Inflammatory macrophage treated with lipopolysaccharide for 4 hours (primary cell): ENCODE results near the gene STAB1.
"Not testable (repeated sequence)": the region's sequence is repeated elsewhere in the genome, so short reads cannot be mapped to it uniquely, and the experiment has no call there.

Source experiments
- DNase-seq: peaks from one replicate; pipeline ENCODE4 v3.0.0-alpha.2; 2020

Gene STAB1

DNA sequence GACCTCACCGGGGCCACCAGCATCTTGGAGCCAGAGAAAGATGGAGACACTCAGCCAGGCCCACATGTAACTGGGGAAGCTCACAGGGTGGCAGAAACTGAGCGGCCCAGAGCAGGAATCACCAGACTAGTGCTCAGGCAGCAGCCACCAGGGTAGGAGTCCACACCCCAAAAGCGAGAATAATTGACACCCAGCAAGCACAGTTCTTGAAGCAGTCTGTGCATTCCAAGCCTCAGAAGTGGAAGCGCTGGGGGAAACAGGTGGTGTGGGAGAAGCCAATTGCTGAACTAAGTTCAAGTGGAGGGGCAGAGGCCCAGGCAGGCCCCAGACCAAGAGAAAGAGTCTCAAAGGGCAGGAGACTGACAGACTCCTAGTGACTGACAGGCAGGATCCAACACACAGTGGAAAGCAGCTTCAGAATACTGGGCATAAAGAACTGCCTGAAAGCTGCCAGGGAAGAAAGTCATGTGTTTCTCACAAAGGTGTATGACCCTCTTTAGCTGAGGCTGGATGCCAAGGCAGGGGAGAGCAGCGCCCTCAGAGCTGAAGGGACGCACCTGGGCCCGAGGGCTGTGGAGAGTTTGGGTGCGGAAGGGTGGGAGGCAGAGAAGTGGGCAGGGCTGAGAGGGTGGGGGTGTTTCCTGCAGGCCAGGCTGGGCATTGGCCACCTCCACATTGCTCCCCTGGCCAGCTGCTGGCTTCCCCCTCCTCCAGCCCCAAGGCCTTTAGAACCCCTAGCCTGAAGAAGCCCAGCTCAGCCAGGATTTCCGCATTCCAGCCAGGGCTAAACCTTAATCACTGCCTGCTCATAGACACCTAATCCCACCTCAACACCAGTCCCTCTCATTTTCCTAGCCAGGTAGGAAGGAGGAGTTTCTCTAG, 30.8 kb downstream of the STAB1 start:
- DNase-seq = no peak

DNA sequence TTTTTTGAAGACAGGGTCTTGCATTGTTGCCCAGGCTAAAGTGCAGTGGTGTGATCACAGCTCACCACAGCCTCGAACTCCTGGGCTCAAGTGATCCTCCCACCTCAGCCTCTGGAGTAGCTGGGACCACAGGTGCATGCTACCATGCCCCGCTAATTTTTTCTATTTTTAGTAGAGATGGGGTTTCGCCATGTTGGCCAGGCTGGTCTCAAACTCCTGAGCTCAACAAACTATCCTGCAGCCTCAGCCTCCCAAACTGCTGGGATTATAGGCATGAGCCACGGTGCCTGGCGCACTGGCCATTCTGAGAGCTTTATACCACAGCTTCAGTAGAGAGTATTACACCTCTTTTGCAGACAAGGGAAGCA, 31.5 kb downstream of the STAB1 start:
- not testable (repeated sequence) for DNase-seq

DNA sequence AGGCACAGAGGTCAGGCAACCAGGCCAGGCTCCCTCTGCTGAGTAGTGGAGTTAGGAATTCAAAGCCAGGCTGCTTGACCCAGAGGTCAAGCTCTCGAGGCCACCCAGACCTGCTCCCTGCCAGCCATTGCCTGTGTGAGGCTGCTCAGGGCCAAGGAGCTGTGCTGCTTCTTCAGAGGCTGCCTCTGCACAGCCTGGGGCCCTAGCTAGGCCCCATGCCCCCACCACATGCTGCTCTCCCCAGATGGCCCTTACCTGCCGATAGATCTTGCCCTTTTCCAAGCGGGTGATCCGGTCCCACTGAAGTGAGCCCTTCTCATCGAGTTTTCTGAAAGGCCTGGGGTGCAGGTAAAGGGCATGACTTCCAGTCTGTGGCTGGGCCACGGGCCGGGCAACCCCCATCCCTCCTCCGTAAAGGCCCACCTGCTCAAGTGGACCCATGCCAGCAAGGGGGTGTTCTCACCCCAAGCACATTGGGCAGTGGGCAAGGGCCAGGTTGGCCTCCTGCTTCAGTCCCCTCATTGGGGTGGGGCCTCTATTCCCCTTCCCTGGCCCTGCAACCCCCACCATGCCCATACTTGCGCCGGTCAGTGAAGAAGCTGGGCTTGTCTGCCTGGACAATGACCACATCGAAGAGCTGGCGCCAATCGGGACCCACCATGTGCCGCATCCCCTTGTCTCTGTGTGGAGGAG, 32.0 kb downstream of the STAB1 start:
- no peak for DNase-seq

DNA sequence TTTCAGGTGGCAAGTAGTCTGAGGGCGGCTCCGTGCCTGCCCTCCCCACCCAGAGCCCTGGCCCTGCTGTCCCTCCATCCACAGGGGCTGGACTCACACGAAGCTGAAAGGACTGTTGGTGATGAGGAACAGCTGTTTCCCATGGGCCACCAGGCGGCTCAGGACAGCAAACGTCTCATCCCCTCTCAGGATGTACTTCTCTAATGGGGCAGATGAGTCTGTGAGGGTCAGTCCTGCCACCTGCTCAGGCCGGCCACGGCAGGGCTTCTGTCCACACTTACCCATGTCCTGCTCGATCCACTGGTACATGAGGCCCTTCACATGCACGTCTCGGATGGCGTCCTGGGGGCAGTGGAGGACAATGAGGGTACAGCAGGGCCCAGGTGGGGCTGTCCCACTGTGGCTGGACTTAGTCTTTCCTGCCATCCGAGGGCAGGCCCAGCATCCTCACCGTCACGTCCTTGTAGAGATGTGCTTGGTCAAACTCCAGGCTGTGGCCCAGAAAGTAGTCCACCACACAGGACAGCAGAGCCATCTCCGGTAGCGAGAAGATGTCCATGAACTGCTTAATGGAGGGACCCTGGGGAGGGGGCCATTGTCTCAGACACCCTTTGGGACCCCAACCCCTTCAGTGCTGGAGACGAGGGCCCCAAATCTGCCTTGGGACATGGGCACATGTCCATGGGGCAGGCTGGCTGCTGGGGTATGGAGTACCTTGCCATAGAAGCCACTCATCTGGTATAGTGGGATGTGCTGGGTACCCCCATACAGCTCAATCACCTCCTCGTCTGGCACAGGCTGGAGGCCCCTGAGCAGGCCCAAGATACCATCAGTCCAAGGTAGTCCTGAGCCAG, 32.8 kb downstream of the STAB1 start:
- no peak for DNase-seq

DNA sequence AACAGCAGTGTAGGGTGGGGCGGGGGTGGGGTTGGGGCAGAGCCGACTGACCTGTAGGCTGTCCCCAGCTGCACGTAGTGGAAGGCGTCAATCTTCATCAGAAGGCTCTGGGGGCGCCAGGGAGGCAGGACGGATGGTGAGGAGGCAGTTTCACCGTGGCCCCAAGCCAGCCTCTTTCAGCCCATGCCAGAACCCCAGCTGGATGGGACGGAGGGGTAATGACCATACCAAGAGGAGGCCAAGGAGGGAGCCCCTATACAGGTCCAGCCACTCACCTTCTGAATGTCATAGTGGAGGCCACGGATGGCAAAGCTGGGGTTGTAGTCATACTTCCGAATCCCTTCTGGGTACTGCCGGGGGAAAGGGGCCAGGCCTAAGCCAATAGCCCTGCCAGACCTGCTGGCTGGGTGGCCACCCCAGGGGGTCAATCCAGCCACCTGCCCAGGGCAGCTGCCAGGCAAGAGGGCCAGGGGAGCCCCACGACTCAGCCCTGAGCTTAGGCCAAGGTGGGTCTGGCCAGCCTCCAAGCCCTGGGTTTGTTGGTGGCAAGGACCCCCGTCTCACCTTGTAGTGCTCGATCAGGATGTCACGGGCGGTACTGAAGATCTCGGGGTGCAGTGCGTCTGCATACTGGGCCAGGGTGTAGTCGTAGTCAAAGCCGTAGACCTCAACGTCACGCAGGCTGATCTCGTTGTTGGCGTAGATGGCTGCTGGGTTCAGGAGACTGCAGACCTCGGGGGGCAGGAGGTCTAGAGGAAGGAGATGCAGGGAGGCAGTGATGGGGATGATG, 33.6 kb downstream of the STAB1 start:
- DNase-seq = no peak

DNA sequence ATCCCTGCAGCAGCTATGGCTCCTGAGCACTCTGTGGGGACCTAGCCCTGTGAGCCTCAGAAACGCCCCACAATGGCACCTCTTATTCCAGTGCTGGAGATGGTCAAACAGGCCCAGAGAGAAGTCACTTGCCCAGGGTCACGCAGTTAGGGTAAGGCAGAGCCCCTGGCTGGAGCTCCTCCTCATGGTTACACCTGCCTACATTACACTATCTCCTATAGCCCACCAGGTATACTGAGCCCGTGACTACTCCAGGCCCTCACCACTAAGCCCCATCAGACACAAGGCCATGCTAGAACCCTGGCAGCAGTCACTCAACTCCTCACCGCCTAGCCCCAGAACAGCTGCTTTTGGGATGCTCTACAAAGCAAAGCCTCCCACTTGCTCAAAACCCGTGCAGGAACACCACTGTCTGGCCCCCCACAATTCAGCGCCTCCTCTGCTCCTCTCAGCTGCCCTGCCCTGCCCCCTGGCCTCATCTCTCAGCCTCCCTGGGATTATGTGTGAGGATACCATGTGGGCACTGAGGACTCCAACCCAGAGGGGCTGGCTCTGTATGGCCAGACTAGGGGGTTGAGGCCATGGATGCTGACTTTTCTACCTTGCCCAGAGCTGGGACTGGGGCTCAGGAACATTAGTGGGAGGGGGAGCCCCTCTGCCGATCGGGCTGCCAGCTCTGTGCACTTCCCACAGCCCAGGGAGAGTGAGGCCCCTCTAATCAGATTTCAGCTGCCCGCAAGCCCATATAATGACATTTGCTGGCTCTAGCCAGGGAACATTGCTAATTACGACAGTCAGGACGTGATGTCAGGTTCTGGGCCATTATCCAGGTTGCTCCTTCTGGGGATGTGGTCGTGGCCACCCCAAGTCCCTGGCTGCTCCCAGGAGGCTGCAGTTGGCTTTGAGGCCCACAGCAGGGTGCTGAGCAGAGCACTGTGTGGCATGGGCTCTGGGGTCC, 34.5 kb downstream of the STAB1 start:
- DNase-seq = no peak

DNA sequence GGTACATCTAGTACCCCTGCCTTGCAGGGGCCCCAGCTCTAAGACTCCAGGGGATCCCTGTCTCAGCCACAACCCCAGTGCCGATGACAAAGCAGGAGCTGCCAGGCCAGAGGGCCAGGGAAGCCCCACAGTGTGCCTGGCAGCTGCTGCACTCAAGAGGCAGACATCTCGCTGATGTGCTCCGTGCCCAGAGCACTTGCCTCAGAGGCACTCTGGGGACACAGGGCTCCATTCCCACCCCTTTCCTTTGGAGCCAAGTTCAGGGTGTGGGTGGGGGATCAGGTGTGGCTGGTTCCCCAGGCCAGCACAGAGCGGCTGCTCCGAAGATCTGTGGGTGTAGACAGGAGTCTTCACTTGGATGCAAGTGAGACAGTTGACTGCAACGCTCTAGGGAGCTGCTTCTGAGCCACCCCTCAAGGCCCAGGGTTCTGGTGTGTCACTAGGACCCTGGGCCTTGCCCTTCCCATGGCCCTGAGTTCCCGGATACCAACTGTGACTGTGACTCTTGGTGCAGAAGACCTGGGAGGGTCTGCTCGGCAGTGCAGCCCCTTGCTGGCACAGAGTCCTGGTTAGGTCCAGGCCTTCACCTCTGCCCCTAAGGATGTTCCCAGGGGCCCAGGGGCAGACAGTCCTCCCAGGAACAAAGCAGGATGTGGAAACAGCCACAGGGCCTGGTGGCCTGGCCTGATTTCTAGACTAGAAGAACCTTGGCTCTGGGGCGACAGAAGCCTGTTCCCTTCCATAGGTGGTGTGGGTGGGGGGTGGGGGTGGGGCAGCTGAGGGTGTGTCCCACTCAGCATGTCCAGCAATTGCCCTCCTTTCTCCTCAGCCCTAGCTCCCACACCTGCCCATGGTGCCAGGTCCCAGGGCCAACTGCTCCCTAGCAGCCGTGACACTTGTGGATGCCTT, 36.0 kb downstream of the STAB1 start:
- no peak for DNase-seq

DNA sequence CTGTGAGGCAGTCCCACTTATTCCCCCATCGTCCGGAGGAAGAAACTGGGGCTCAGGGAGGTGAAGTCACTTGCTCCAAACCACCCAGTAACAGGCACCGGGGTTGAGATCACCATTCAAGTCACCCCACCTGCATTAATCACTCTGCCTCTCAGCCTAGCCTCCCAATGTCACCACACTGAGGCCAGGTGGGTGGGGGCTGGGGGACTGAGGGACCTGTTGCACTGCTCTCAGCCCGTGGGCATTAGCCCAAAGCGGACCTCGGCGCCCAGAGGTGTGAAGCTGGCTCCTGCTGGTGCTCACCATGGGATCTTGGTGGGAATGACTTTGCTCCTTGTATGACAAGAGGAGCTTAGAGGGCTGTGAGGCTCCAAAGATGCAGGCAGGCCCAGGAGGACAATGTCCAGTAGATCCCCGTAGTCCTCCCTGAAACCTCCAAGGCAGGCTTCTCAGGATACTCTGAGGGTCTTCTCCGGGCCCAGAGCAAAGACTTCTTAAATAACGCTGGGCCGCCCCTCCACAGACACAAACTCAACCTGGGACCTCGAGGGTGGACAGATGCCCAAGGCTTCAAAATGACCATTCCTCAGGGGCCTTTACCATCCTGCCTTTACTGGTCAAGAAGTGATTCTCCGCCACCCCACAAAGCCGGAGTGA, 36.9 kb downstream of the STAB1 start:
- no peak for DNase-seq

DNA sequence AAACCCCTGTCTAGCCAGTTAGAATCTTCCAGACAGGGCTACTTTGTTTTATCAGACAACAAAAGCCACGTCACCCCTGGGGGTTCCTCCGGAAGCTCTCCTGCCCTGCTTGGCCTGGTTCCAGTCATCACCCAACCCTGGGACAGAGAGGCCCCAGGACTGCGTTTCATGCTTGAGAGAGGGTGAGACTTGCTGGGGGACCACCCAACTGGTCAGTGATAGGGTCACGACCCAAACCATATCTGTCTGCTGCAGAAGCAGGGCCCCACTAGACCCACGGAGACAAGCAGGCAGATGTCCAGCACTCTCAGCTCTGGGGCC, 37.3 kb downstream of the STAB1 start:
- peak; percentile 11 for DNase-seq

DNA sequence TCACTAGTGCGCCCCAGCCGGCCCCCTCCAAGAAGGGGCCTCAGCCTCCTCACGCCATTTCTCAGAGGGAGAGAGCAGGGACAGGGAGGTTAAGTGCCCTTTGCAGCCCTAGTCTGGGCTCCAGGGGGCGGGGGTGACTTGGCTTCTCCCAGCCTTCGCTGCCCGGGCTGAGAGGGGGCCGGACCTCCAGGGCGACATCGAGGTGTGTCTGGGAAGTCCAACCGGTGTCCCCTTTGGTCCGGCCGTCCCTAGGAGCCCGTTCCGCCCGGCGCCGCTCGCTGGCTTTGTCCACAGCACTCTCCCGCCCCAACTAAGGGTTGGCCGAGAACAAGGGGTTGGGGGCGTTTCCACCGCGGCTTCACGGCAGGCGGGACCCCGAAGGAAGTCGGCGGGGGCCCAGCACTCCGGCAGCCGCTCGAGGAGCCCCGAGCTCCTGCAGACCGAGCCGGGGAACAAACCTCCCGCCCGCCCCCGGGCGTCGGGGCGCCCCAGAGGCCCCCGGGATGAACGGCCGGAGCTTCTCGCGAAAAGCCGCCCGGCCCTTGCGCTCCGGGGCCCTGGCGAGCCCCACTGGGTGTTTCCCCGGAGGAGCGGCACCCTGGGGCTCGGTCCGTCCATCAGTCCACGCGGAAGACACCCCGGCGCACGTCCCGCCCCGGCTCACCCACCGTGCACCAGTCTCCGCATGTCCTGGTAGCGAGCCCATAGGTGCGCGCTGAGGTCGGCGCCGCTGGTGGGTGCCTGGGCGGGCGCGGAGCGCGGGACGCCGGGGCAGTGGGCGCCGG, 37.9 kb downstream of the STAB1 start:
- DNase-seq = peak; percentile 13

DNA sequence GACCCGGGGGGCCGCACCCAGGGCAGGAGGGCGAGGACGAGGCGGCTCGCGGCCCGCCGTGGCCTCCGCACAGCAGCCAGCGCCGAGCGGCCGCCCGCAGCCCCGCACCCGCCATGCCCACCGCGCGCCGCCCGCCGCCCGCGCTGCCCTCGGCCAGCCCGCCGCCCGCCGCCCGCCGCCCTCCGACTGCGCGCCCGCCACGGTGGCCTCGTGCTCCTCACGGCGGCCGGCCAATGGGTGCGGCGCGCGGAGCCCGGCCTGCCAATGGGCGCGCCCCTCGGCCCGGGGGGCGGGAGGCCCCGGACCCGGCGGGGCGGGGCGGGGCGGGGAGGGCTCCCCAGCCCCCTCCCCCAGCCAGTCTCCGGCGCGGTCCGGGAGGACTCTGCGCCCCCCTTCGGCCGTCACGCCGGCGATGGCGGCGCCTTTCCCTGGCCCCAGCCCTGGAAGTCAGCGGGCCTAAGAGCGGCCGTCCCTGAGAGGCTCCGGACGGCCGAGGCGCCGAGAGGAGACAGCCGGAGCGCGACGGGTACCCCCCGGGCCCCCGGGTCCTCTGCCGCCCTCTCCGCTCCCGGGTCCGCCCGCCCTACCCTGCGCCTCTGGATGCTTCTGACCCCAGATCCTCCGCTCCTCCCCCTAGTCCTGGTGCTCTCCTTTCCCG, 38.6 kb downstream of the STAB1 start, which contains the start of gene NT5DC2:
TSS of gene NT5DC2 (minus strand) at position 235 of the 658 bp plus-strand sequence. CDS start at position 115, 120 bp downstream.
- peak; percentile 60 for DNase-seq

DNA sequence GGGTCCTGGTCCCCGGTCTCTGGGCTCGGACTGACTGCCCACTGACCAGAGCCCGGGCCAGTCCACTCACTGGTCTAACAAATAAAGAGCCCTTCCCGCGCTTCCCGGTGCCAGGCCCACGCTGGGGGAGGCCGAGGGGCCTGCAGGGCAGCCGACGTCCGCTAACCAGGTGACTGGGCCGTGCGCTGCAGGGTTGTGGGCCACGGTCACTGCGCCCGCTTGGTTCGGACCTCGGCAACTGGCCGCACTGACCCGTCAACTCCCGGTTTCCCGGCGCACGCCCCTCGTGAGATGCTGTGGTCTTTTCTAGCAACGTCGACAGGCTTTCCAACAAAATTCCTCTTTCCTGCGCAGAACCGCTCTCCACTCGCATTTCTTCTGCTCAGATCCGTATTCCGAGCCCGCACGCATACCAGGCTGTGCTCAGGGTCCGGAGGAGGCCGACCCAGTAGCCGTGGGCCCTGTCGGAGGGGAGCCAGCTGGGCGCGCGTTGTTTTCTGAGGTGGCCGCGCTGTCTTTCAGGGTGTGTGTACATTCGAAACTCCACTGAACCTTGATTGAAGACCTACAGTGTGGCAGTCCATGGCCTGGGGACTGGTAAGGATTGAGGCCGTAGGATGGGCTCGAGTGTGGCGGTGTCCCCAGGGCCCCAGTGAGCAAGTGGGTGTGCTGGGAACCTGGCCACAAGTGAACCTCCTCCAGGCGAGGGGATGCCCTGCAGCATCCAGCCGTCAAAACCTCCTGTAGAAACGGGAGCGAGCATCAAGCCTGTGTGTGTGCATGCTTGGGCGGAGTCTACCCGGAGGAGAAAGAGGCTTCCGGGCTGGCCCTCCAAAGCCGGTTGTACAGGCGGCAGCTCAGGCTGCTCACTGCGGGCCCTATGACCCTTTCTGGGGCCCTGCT, 39.4 kb downstream of the STAB1 start:
- no peak for DNase-seq

DNA sequence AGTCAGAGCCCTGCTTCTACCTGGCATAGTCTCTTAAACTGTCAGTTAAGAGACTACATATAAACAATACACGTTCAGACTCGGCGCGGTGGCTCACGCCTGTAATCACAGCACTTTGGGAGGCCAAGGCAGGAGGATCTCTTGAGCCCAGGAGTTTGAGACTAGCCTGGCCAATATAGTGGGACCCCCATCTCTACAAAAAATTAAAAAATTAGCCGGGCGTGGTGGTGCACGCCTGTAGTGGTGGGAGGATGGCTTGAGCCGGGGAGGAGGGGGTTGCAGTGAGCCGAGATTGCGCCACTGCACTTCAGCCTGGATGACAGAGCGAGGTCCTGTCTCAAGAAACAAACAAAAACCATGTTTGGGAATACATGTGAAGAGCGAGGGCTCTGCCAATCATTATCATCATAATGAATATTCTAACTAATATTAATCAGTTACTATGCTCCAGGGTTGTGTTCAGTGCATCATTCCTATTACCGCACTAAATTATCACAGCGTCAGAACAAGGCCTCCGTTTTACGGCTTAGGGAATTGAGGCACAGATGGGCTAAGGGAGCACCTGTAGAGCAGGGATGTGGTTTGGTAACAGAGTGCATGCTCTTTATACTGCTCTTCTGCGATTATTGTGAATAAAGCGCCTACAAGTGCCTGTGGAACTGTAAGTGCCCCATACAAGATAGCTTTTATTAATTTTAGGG, 40.4 kb downstream of the STAB1 start:
- no peak for DNase-seq

DNA sequence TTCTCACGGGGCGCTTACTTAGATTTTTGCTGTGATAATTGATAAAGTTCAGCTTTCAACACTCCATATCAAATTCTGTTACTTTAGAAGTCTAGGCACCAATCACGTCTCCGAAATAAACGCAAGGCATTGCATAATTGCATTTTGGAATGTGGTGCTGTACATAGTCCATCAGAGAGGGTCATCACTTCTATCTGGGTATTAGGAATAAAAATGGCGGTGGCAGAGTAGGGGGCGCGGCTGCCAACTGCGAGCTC, 40.9 kb downstream of the STAB1 start:
- DNase-seq = no peak

DNA sequence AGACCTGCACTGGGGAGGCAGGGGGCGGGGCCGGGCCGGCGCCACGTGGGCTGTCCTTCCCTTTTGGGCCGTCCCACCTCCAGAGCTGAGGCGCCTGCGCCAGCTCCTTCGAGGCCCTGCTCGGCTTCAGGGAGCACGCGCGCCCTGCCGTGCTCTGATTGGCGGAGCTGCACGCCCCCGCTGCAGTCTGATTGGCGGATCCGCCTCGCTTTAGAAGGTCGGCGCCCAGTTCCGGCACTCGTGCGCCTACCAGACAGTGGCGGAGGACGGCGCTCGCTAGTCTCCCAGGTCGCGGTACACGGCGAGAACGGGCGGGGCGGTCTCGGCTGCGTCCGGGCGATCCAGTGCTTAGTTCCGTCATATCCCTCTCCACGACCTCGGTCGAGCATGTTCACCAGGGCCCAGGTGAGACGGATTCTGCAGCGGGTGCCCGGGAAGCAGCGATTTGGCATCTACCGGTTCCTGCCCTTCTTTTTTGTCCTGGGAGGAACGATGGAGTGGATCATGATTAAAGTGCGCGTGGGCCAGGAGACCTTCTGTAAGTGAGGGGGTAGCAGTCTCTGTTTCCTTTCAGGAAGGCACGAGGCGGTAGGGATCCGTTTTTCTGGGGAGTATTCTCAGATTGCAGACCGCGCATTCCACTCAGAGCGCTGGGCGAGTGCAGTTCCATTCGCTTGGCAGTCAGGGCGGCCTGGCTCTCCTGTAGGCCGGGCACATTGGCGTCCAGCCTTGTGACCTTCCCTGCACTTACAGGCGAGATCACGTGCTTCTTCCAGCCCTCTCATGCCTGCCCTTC, 41.4 kb downstream of the STAB1 start, which contains the start of gene UQCC5:
TSS of gene UQCC5 (plus strand) at position 237 of the 796 bp plus-strand sequence. CDS start at position 388, 151 bp downstream.
- DNase-seq = peak; percentile 100

DNA sequence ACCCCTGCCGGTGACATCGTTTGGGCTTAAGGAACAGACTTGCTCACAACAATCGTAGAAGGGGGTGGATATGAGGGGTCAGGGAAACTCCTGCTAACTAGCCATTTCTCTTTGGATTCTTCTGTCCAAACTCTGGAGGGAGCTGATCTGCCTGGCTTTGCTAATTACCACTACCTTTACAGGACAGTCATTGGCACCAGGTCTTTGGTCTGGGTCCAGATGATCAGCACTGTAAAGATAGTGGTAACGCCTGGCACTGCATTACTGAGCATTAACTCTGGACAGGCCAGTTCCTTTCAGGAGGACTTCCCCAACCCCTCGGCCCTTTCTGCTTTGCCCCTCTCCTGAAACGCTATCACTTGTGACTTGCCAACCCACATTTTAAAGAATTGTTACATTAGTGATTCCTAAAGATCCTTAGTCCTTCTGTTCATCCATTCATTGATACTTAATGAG, 42.1 kb downstream of the STAB1 start:
- DNase-seq = no peak
